Liver (tissue), 3 donors: ENCODE data around the gene GALNT9.

Source experiments
- CTCF ChIP-seq: fragments of 150-350 bp; IDR thresholded peaks from 2 replicates; pipeline ENCODE4 v1.5.1; 2017; ENCODE audit warnings: improper control_type of control experiment, low read depth, low read length; ENCODE audit not compliant: missing input control
- FOXA1 ChIP-seq: IDR thresholded peaks from 2 replicates; pipeline ENCODE4 v1.6.1; 2016; ENCODE audit warnings: antibody characterized with exemption
- JUND ChIP-seq, 2 donors: IDR thresholded peaks; 2 replicates each; pipeline ENCODE4 v1.6.1; 2016; ENCODE audit warnings: antibody characterized with exemption in 2 of 2
- MAX ChIP-seq: IDR thresholded peaks from 2 replicates; pipeline ENCODE4 v1.6.1; 2016; ENCODE audit warnings: antibody characterized with exemption
- RAD21 ChIP-seq, 2 donors: IDR thresholded peaks; 2 replicates each; pipeline ENCODE4 v1.6.1; 2016; ENCODE audit warnings: antibody characterized with exemption in 2 of 2, mild to moderate bottlenecking in 2 of 2
- RXRA ChIP-seq, 2 donors: IDR thresholded peaks; 2 replicates each; pipeline ENCODE4 v1.6.1; 2017 to 2018; ENCODE audit warnings: antibody characterized with exemption in 2 of 2, mild to moderate bottlenecking in 1 of 2
- SP1 ChIP-seq: IDR thresholded peaks from 2 replicates; pipeline ENCODE4 v1.6.1; 2018; ENCODE audit warnings: antibody characterized with exemption, mild to moderate bottlenecking
- donor health status: healthy.
- donor health status: healthy.

- TF ChIP-seq FOXA1: no peak
- TF ChIP-seq CTCF: no peak
- TF ChIP-seq SP1: no peak
- TF ChIP-seq MAX: no peak
- TF ChIP-seq RXRA (IDR thresholded peaks at IDR 0.05): no peak
- no peak for TF ChIP-seq JUND (IDR thresholded peaks at IDR 0.05)
- TF ChIP-seq RAD21 (IDR thresholded peaks at IDR 0.05): no peak
Observed at GRCh38 chr12:132340266-132341035, 11.1 kb upstream of the GALNT9 start.
